SW 1271 (cell line): Measurements from ENCODE around the gene CALN1.

Experiments used
- DNase-seq, 2 experiments: peaks; one replicate each; lab custom pipeline; 2025; lab: John Stamatoyannopoulos, UW

Gene CALN1

GRCh38 chr7:72039460-72039859 lies 372.7 kb downstream of the CALN1 start:
- no peak for DNase-seq

GRCh38 chr7:72038022-72038732 lies 374.0 kb downstream of the CALN1 start:
- no peak for DNase-seq

GRCh38 chr7:72037516-72037915 lies 374.6 kb downstream of the CALN1 start:
- no peak for DNase-seq

- DNase-seq: no peak
Observed at GRCh38 chr7:72035266-72035665, 376.9 kb downstream of the CALN1 start.

- DNase-seq: no peak
Observed at GRCh38 chr7:72032934-72033333, 379.2 kb downstream of the CALN1 start.

GRCh38 chr7:72030994-72031667 lies 381.0 kb downstream of the CALN1 start:
- no peak for DNase-seq

GRCh38 chr7:72028267-72028666 lies 383.9 kb downstream of the CALN1 start:
- no peak for DNase-seq

- DNase-seq: no peak
Observed at GRCh38 chr7:72025381-72025960, 386.7 kb downstream of the CALN1 start.

- DNase-seq: no peak
Observed at GRCh38 chr7:72023926-72024325, 388.2 kb downstream of the CALN1 start.

GRCh38 chr7:72021716-72022115 lies 390.4 kb downstream of the CALN1 start:
- no peak for DNase-seq

- no peak for DNase-seq
Observed at GRCh38 chr7:72020311-72020710, 391.8 kb downstream of the CALN1 start.

- no peak for DNase-seq
Observed at GRCh38 chr7:72019436-72019835, 392.7 kb downstream of the CALN1 start.

GRCh38 chr7:72017756-72018155 lies 394.4 kb downstream of the CALN1 start:
- no peak for DNase-seq

- DNase-seq: no peak
Observed at GRCh38 chr7:72016574-72016973, 395.6 kb downstream of the CALN1 start.

- no peak for DNase-seq
Observed at GRCh38 chr7:72015136-72015535, 397.0 kb downstream of the CALN1 start.

GRCh38 chr7:72007018-72007417 lies 405.1 kb downstream of the CALN1 start:
- DNase-seq: no peak

GRCh38 chr7:72003236-72003635 lies 408.9 kb downstream of the CALN1 start:
- DNase-seq: no peak

GRCh38 chr7:71996141-71996540 lies 416.0 kb downstream of the CALN1 start:
- DNase-seq: no peak

- no peak for DNase-seq
Observed at GRCh38 chr7:71995111-71995510, 417.0 kb downstream of the CALN1 start.

- DNase-seq: no peak
Observed at GRCh38 chr7:71991586-71991985, 420.6 kb downstream of the CALN1 start.

- no peak for DNase-seq
Observed at GRCh38 chr7:71990138-71990462, 422.0 kb downstream of the CALN1 start.

- DNase-seq: no peak
Observed at GRCh38 chr7:71988201-71988600, 423.9 kb downstream of the CALN1 start.

- no peak for DNase-seq
Observed at GRCh38 chr7:71987200-71987767, 424.9 kb downstream of the CALN1 start.
